ENCODE measurements around the gene TCF7L2. TPM values are rescaled to one million over a fixed set of nuclear protein-coding genes. Genes with fewer than 3 reads are reported as not detected.

The TCF7L2 gene
- total RNA-seq, 1 experiment from 2014 or later: 14.8 TPM

DNA sequence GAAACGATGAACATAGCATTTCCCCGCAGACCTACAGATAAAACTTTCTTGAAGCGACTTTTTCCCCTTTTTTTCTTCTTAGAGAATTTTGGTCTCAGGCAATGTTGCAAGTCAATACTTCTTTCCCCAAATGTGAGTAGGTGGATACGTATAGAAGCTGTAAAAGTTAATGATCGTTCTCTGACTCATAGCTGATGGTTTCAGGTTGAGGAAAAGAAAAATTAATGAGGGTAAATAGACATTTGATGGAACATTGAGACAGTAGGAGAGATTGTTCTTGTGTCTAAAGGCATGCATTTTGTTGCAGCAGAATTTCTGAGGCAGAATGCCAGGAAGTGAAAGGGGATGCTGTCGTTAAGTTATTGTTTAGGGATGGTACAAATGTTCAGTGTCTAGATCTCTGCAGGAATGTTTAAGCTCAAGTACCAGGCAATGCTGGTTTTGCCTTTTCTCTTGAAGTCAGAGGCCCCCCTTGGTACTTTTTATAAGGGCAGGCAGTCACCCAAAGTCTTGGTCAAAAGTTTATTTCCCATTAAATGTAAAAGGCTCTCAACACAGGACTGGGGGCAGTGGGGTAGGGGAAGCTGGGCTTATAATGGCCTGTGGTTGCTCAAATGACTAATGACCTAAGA is 9.3 kb downstream of the TCF7L2 start:
- Histone ChIP-seq H4K20me1 (ENCODE audit: insufficient read depth) (no peaks in the 10 kb centered on the region), H2AFZ (no peak overlapping the region), H3K9me3 (ENCODE audit: insufficient read depth, low read depth) (no peaks in the 10 kb centered on the region), H3K4me3 (no peak overlapping the region), H3K4me1 (replicated peaks; ENCODE audit: insufficient read depth) (peaks cover 31% of the 10 kb centered on the region), H3K9me2 (ENCODE audit: insufficient read depth) (no peaks in the 10 kb centered on the region), H3K27me3 (ENCODE audit: insufficient read depth, low read depth) (no peaks in the 10 kb centered on the region), H3K4me2 (no peak overlapping the region), H3F3A (ENCODE audit: insufficient read depth, low read depth) (no peaks in the 10 kb centered on the region), H3K79me2 (ENCODE audit: low read depth) (peaks cover 40% of the 10 kb centered on the region), H3K27ac (no peak overlapping the region), H3K36me3 (ENCODE audit: low read depth) (no peaks in the 10 kb centered on the region)
- intact Hi-C loops (cut with micrococcal nuclease; ENCODE audit: unreplicated experiment): loop anchor here (10.0 kb wide), 2 partner anchors 215 to 395 kb away; no protein-coding TSS in a partner anchor
- no TSS peak for BruUV-seq (replicated peaks)
- CTCF ChIA-PET: no interaction called here
- POLR2A ChIA-PET (ENCODE audit: unreplicated experiment): interaction anchor here (0.8 kb wide), 1 partner anchor 55 kb away, joined by 11 read pairs; no protein-coding TSS in a partner anchor
- TF ChIP-seq CTCF (conservative IDR thresholded peaks at IDR 0.05) (no peak), EZH2 (IDR thresholded peaks at IDR 0.05; ENCODE audit: low read depth) (no peak)
- DNase-seq: no peak

DNA sequence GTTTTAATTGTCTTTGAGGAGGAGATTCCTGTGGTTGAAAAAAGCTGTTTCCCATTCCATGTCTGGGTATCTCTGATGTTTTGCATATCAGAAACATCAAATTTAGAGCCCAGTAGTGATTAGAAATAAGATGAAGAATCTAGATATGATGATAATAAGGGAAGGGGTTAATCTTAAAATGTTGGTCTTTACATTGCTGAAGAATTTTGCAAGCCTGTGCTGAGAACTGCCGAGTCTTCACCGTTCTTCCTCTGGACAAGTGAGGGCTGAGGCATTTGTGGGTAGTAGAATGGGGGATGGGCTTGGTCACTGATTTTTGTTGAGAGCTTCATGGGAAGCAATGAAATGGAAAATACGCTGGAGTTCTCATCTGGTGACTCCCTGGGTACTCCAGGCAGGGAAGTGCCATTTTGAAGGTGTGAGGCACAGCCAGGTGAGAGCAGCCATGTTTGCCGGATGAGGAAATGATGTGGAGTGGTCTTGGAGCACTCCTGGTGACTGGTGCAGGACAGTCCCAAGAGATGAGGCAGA is 10.2 kb downstream of the TCF7L2 start:
- peaks cover 37% of the 10 kb centered on the region for H3K79me2 ChIP-seq (ENCODE audit: low read depth)
- no peak overlapping the region for H2AFZ ChIP-seq
- DNase-seq: no peak
- POLR2A ChIA-PET (ENCODE audit: unreplicated experiment): interaction anchor here (0.8 kb wide), 1 partner anchor 54 kb away, joined by 11 read pairs; no protein-coding TSS in a partner anchor
- H3K9me2 ChIP-seq (ENCODE audit: insufficient read depth): no peaks in the 10 kb centered on the region
- H3K4me2 ChIP-seq: no peak overlapping the region
- CTCF ChIA-PET: no interaction called here
- no peak overlapping the region for H3K27ac ChIP-seq
- TF ChIP-seq CTCF (conservative IDR thresholded peaks at IDR 0.05) (no peak), EZH2 (IDR thresholded peaks at IDR 0.05; ENCODE audit: low read depth) (no peak)
- no peak overlapping the region for H3K4me3 ChIP-seq
- H3K27me3 ChIP-seq (ENCODE audit: insufficient read depth, low read depth): no peaks in the 10 kb centered on the region
- H3F3A ChIP-seq (ENCODE audit: insufficient read depth, low read depth): no peaks in the 10 kb centered on the region
- H3K9me3 ChIP-seq (ENCODE audit: insufficient read depth, low read depth): no peaks in the 10 kb centered on the region
- H3K36me3 ChIP-seq (ENCODE audit: low read depth): no peaks in the 10 kb centered on the region
- peaks cover 24% of the 10 kb centered on the region for H3K4me1 ChIP-seq (replicated peaks; ENCODE audit: insufficient read depth)
- no TSS peak for BruUV-seq (replicated peaks)
- H4K20me1 ChIP-seq (ENCODE audit: insufficient read depth): no peaks in the 10 kb centered on the region
- intact Hi-C loops (cut with micrococcal nuclease; ENCODE audit: unreplicated experiment): no loop called here

- intact Hi-C loops (cut with micrococcal nuclease; ENCODE audit: unreplicated experiment): no loop called here
- Histone ChIP-seq H3K27ac (no peak overlapping the region), H3K4me3 (no peak overlapping the region), H2AFZ (no peak overlapping the region), H3K4me2 (no peak overlapping the region), H3K79me2 (ENCODE audit: low read depth) (peaks cover 31% of the 10 kb centered on the region), H3K36me3 (ENCODE audit: low read depth) (no peaks in the 10 kb centered on the region), H4K20me1 (ENCODE audit: insufficient read depth) (no peaks in the 10 kb centered on the region), H3K27me3 (ENCODE audit: insufficient read depth, low read depth) (no peaks in the 10 kb centered on the region), H3F3A (ENCODE audit: insufficient read depth, low read depth) (no peaks in the 10 kb centered on the region), H3K9me2 (ENCODE audit: insufficient read depth) (no peaks in the 10 kb centered on the region), H3K4me1 (replicated peaks; ENCODE audit: insufficient read depth) (peaks cover 24% of the 10 kb centered on the region), H3K9me3 (ENCODE audit: insufficient read depth, low read depth) (no peaks in the 10 kb centered on the region)
- TF ChIP-seq CTCF (conservative IDR thresholded peaks at IDR 0.05) (no peak), EZH2 (IDR thresholded peaks at IDR 0.05; ENCODE audit: low read depth) (no peak)
- POLR2A ChIA-PET (ENCODE audit: unreplicated experiment): no interaction called here
- BruUV-seq (replicated peaks): no TSS peak
- CTCF ChIA-PET: interaction anchor here (0.6 kb wide), 1 partner anchor 237 kb away, joined by 9 read pairs; no protein-coding TSS in a partner anchor
- DNase-seq: no peak
These were observed 11.6 kb downstream of the TCF7L2 start for GRCh38 chr10:112961609-112962008.
